Measurements from ENCODE around the gene UBN1. TPM values are rescaled to one million over a fixed set of nuclear protein-coding genes. Genes with fewer than 3 reads are reported as not detected.

UBN1 gene
- total RNA-seq, 1 donor from 2014 or later, result 35.3 TPM

DNA sequence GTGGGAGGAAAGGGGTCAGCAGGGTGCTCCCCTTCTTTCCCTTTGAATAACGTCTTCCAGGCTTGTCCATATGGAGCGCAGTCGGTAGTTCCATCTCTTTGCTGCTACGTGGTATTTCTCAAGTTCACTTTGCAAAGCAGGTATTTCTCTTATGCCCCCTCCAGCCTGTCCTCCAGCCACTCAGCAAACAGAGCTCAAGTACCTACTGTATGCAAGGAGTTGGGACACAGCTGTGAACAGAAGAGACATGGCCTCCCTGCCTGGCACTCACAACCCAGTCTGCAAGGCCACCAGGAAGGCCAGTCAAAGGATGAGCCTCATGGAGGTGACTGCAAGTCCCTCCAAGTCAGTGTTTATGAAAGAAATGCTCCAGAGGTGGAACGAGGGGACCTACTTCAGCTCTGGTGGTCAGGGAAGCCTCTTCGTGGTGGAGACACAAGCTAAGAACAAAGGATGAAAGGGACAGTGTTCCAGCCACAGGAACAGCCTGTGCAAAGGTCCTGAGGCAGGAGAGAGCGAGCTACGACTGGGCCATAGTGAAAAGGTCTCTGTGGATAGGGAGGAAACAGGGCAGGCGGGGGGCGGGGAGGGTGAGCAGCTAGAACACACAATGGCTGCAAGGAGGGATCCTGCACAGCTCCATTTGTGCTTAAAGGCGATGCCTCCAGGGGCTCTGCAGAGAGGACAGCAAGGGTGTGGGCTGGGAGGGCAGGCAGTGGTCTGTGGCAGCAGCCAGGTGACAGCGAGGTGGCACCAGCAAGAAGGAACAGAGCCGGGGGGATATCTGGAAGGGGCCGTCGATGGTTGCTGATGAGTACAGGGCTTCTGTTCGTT, 57.0 kb downstream of the UBN1 start:
- DNase-seq (ENCODE audit: low spot score), result no peak

DNA sequence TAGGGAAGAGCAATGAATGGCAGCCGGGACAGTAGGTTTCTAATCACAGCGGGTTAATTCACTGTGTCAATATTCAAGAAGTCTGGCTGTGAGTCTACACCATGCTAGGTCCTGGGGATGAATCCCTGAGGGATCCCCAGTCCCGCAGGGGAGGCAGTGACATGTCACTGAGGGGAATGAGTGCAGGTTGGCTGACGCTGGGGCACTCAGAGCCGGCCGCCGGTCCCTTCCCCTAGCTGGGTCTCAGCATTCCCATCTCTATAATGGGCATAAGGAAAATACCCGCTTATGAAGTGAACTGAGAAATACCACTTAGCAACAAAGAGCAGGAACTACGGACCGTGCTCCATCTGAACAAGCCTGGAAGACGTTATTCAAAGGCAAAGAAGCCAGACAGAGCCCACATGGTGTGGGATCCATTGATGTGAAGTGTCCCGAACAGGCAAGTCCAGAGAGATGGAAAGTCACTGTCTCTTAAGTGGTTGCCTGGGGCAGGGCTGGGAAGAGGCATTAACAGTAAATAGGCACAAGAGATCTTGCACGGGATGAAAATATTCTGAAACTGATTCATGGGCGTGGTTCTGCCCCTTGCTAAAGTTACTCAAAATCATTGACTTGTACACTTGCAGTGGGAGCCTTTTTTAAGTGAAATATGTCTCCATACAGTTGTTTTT, 57.8 kb downstream of the UBN1 start:
- DNase-seq (ENCODE audit: low spot score), result no peak

DNA sequence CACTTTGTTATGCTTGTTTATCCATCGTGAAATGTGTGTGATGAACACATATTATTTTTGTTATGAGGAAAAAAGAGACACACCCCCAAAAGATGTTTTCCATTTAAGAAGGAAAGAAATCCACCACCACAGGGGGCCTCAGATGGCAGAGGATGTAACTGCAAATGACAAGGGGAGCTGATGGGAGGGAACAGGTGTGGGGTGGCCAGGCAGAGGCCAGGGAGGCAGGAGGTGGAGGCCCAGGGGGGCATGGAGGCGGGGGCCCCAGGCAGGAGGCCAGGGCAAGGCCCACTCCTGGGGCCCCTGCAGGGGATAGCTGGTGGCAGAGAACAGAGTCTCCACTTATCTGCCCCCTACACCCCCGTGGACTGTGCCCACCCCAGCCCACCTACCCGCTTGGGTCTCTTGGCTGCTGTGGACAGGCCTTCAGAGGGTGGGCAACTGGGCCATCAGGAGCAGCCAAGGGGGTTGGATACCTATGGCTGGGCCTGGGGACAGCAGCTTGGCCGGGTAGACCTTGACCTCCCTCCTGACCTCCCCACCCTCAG, 61.6 kb downstream of the UBN1 start:
- no peak for DNase-seq (ENCODE audit: low spot score)

DNA sequence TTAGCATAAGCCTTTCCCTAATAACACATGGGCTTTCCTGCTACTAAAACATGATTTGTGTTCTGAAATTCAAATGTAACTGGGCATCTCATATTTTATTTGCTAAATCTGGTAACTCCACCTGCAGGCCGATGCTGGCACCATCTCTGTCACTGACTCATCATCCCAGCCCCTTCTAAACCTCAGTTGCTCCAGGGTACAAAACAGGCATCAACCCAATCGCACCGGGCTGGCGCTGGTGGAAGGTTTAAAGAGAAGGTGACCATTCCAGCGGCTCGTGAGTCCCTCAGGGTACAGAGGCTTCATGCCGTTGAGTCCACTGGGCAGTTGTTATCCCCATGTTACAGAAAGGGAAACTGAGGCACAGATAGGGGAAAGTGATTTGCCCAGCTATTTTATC, 62.5 kb downstream of the UBN1 start:
- DNase-seq (ENCODE audit: low spot score), result no peak

DNA sequence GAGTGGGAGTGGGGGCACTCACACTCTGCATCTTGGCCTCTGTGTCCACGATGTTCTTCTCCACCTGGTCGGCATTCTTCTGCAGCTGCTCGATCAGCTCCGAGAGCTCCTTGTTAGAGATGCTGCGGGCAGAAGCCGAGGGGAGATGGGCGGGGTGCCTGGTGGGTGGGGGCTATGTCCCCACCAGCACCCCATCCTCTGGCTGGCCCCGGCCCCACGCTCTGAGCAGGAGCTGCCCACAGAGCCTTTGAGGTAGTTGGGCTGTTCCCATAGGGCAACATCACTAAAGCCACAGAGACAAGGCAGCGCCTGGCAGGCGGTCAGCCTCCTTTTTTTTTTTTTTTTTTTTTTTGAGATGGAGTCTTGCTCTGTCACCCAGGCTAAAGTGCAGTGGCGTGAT, 63.5 kb downstream of the UBN1 start:
- DNase-seq (ENCODE audit: low spot score), result no peak

DNA sequence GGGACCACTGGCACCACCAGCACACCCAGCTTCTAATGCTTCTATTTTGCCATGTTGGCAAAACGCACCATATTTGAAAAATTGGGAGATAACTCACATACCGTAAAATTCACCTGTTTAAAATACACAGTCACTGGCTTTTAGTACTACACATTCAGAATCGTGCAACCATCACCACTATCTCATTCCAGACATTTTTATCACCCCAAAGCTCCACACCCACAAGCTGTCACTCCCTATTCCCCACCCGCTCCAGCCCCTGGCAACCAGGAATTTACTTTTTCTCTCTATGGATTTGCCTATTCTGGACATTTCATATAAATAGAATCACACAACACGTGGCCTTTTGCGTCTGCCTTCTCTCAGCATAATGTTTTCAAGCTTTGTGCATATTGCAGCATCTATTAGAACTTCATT, 64.7 kb downstream of the UBN1 start:
- no peak for DNase-seq (ENCODE audit: low spot score)

DNA sequence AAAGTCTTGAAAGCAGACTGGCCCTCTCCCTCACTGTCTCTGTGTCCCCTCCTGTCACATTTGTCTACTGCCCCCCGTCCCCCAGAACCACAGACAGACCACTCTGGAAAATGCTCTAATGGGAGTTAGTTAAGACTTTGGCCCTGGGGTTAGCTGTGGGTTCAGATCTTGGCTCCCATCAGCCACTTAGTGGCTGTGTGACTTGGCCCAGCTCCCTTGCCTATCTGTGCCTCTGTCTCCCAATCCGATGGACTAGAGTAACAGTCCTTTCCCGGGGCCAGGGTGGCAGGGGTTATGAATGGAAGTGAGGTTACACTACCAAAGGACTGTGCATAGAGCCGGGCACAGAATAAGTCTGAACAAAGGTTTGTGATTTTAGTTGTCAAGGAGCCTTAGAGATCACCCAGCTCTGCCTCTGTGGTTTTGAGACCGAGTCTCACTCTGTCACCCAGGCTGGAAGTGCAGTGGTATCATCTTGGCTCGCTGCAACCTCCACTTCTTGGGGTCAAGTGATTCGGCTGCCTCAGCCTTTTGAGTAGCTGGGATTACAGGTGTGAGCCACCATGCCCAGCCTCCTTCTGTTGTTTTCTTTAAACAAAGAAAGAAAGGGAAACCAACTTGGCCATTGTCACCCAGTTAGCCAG, 66.0 kb downstream of the UBN1 start:
- DNase-seq (ENCODE audit: low spot score), result no peak

DNA sequence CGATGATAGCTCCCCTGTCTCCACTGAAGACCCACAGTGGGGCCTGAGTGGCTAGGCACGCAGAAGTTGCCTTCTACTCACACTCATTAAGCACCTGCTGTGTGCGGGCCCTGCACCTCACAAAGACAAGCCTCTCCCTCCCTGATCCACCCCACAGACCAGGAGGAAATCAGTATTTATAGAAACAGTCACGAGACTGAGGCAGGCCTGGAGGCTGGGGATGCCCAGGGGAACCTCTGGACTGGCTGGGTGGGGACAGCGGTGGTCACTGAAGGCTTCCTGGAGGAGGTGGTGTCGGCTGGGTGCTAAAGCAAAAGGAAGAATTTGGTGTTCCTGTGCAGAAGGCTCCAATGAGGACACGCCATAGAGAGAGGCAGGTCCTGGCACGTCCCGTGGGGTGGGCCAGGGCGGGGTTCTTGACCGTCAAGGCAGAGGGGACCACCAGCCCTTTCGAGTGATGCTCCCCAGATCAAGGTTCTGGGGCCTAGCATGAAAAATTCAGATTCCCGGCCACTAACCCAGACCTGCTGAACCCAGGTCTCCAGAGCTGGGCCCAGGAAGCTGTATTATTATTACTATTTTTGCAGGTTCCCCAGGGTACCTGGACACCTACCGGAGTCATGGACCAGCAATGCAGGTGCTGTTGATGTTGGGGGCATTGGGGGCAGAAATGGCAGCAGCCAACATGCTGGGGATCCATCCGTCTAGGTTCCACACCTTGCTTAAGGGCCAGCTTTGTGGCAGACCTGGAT, 66.7 kb downstream of the UBN1 start:
- DNase-seq (ENCODE audit: low spot score), result no peak

DNA sequence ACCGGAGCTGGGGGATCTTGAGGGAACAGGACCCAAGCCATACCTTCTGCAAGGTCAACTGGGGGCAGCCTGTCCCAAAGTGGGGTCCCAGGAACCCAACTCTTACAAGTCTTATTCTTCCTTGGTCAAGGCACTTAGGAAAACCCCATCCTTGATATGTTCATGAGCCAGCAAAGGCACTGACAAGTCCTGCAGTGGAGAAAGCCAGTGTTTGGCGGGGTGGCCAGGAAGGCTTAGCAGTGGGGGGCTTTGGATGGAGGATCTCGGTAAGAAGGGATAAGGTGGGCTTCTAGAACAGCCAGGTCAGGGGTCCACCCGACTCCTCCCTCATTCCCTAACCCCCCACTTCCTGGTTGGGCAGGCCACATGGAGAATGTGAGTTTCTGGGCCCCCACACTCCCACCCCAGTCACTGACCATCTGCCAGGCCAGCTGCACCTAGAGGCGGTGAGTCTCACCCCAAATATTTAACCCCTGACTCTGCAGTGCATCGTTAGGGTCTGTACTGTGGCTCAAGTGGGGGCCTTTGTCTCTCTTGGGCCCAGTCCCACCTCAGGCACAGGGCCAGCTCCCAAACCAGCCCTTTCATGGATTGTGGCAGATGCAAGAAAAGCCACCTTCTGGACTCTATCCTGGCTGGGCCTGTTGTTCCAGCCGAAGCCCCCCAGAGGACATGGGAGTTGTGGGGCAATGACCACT, 67.4 kb downstream of the UBN1 start:
- DNase-seq (ENCODE audit: low spot score), result no peak

DNA sequence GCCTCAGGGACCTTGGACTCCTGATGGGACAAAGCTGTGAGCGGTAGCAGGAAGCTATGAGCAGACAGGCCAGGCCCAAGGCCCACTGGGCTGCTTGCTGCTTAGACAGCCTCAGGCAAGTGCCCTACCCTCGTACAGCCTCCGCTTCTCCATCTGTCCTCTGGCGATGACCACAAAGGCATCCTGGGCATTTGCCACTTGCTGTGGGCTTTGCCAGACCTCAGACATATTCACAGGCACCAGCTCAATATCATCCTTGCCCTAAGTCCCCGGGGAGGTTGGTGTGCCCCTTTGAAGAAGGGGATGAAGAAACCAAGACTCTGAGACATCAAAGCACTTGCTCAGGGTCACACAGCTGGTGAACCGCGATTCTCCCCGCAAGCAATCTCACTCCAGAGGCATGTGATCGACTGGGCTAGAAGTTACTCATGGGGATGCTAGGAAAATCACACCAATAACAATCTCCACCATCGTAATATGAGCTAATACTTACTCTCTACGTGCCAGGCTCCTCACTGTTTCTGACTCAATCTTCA, 68.0 kb downstream of the UBN1 start:
- no peak for DNase-seq (ENCODE audit: low spot score)

DNA sequence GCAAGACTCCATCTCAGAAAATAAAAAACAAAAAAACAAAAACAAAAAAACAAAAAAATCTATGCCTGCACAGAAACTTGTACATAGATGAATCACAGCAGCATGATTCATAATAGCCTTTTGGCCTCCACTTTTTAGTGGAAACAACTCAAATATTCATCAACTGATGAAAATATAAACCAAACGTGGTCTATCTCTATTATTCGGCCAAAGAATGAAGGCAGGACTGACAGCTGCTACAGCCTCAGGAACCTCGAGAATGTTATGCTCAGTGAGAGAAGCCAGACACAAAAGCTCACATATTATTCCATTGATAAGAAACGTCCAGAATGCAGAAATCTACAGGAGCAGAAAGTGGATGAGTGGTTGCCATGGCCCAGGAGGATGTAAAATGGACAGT, 69.8 kb downstream of the UBN1 start:
- no peak for DNase-seq (ENCODE audit: low spot score)

DNA sequence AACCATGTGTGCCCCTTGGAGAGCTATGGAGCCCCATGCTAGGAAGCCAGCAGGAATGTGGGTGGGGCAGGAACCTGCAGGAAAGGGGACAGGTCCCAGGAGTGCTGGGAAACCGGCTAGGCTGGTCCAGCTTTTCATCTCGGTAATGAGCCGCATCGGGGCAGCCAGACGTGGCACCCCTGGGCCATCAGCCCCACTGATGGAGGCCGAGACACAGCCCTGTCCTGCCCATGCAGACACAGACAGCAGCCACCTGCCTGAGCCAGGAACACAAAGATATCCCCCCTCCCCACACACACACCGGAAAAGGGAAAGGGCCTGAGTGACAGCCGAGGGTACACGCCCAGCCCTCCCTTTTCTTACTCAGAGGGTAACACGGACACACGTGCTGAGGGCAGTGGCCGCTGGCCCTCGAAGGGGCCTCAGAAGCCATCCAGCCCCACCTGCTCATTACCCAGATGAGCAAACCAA, 71.5 kb downstream of the UBN1 start:
- DNase-seq (ENCODE audit: low spot score), result peak; percentile 71

DNA sequence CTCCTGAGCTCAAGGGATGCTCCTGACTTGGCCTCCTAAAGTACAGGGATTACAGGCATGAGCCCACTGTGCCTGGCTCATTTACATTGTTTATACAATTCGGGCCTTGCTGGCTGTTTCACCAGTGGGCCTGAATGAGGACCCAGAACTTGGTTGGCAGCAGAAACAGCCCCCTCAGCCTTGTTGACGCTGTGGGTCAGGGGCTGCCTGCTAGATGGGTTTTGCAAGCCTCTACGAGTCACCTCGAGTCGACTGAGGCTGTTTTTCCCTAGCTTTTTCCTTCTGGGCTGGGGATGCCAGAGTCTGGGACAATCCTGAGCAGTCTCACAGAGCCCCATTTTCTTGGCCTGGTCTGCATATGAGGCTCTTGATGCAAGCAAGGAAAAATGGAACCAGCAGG, 73.5 kb downstream of the UBN1 start:
- DNase-seq (ENCODE audit: low spot score), result no peak

DNA sequence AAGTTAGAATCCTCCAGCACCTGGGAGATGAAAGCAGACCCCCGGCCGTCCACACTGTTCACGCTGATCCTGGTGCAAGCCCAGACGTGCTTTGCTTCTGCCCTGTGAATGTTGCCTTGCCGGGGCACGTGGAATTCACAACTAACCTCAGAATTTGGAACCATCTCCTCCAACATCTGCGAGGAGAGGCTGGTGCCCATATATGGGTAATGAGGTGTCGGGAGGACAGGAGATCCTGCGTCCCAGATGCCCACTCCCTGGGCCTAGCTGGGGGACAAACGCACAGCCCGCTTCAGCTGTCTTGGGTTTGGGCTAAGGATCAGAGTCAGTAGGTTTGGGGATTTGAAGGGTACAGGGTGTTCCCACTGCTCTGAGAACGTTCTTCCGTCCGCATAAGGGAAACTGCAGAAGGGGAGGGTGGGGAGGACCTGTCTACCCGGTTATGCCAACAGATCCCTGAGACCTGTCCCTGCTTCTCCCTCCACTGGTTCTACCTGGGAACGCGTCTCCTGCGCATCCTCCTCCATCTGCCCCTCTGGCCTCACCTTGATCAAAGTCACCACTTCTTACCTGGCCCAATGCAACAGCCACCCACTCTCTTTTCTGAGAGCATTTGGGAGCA, 75.6 kb downstream of the UBN1 start:
- DNase-seq (ENCODE audit: low spot score), result no peak

DNA sequence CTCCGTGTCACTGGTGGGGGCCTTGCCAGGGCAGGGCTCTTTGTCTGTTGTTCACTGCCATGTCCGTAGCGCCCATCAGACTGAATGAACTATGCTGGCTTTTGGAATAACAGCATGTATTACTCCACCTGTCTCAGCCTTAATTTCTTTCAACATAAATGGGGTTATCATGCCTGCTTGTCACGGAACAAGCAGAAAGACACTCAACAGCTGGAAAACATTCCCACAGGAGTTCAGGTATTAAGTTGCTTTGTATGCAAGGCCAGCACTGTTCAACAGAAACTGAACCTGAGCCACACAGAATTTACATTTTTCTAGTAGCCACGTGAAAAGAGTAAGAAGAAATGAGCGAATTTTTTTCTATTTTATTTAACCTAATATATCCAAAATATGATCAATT, 76.6 kb downstream of the UBN1 start:
- no peak for DNase-seq (ENCODE audit: low spot score)

DNA sequence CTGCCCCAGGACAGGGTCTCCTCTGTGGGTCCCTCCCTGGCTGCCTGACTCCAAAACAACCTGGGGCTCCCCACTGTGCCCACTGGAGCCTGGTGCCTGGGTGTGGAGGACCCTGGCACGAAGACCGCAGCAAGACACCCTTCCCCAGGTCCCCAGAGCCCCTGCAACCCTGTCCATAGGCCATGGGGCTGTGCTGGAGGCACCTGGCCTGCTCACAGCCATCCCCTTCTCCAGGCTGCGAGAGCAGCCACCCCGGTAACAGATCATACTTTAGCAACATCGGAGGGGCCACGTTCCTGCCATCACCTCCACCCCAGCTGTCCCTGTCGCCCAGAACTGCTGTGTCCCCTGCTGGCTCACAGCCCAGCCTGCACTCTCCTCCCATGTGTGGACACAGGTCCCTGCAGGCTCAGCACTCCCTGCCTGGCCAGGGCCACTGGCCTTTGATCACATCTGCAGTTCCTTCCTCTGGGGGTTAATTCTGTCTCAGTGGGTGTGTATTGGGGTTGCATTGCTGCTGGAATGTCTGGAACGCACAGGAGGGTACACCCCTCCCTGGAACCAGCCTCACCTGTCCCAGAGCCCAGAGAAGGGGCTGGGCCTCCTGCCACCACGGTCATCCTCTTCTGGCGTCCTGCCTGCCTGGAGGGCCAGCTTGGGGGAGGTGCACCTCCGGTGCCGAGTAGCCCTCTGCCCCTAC, 77.5 kb downstream of the UBN1 start:
- DNase-seq (ENCODE audit: low spot score), result peak; percentile 87

DNA sequence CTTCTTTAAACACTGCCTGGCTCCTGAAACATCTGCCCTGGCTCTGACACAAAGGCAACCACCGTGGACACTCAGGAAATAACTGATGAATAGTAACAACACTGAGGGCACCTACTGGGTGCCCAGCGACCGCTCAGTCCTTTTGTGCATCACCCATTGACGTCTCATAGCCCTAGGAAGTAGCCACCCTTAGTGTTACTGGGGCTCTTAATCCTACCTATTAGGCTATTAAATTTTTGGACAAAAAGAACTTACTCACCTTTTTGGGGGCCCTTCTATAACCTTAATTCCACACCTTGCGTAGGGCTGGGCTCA, 78.0 kb downstream of the UBN1 start:
- DNase-seq (ENCODE audit: low spot score), result no peak

DNA sequence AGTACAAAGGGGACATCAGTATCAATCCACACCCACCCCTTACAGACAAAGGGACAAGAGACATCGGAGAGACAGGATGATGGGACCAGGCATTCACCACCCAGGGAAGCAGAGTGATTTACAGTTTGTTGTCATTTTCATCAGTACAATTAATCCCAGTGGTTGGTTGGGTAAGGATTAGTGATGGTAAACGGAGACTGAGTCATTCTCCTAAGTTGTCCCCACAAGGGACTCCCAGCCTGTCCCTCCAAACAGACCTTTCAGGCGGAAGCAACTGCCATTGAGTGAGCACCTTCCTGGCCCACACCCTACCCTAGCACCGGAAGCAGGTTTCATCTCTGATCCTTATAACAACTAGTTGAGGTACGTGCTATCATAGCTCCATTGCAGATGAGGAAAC, 78.5 kb downstream of the UBN1 start:
- no peak for DNase-seq (ENCODE audit: low spot score)

DNA sequence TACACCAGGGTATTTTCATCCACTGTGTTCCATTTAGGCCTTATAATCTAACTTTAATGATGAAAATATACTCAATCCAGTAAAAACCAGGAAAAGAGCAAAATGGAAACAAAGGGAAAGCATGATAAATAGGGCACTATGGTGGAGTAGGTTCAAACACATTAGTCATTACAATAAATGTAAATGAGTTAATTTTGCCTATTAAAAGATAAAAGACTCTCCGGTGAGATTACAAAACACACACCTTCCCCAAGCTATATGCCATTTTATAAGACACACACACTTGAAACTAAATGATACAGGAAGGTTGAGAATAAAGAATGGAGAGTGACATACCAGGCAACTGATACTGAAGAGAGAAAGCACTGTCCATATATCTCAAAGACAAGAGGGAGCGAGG, 79.6 kb downstream of the UBN1 start:
- DNase-seq (ENCODE audit: low spot score), result no peak

DNA sequence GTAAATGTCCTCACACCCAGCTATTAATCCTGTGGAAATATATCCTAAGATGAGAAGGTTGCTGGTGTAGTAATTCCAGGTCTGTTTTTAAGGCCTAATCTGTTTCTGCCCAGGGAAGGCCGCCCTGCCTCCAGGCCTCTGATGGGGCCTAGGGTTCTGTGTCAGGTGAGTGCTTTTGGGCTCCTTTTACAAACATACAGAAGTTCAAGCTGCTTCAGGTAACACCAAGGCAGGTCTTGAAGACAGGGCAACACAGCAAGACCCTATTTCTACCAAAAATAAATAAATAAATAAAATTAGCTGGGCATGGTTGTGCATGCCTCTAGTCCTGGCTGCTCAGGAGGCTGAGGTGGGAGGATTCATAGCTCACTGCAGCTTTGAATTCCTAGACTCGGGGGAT, 80.4 kb downstream of the UBN1 start:
- DNase-seq (ENCODE audit: low spot score), result no peak

All from mucosa of gallbladder (tissue), 1 donor.